Measurements from ENCODE around the gene PPID. TPM values are rescaled to one million over a fixed set of nuclear protein-coding genes. Genes with fewer than 3 reads are reported as not detected.
"Not testable (repeated sequence)": the region's sequence is repeated elsewhere in the genome, so short reads cannot be mapped to it uniquely, and the experiment has no call there.

PPID gene
- total RNA-seq, 1 experiment from 2014 or later = 56.4 TPM

DNA sequence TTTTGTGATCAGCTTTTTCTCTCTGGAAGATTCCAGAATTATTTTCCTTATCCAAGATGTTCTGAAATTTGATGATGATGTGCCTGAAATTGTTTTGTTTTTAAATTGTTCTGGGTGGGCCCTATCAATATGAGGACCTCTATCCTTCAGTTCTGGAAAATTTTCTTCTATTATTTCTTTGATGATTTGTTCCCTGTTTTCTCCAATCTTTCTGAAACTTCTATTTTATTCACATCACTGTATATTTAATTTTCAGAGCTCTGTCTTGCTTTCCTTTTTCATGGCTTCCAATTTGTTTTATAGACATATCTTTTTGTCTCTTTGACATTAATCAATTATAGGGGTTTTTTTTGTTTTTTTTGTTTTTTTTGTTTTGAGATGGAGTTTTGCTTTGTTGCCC, 33.4 kb upstream of the PPID start:
- Histone ChIP-seq H3K4me3 (no peak overlapping the region), H3K36me3 (no peaks in the 10 kb centered on the region), H3K9me3 (replicated peaks) (no peaks in the 10 kb centered on the region), H3K27me3 (replicated peaks) (no peaks in the 10 kb centered on the region), H3K4me1 (replicated peaks) (peaks cover 26% of the 10 kb centered on the region), H3K27ac (no peak overlapping the region)
- DNase-seq (ENCODE audit: low read depth in 1 of 2, low spot score in 2 of 2) = no peak

- DNase-seq (ENCODE audit: low read depth in 1 of 2, low spot score in 2 of 2); H3K9me3 ChIP-seq (replicated peaks); H3K27me3 ChIP-seq (replicated peaks); H3K4me3 ChIP-seq; H3K36me3 ChIP-seq; H3K27ac ChIP-seq: not testable (repeated sequence)
- H3K4me1 ChIP-seq (replicated peaks) = peaks cover 23% of the 10 kb centered on the region
These were observed 32.6 kb upstream of the PPID start for GRCh38 chr4:158755819-158756218.

- no peak for DNase-seq (ENCODE audit: low read depth in 1 of 2, low spot score in 2 of 2)
- no peak overlapping the region for H3K4me3 ChIP-seq
- H3K27ac ChIP-seq = no peak overlapping the region; the same call in 1 of the 2 replicates
- no peaks in the 10 kb centered on the region for H3K27me3 ChIP-seq (replicated peaks)
- H3K4me1 ChIP-seq (replicated peaks) = peaks cover 29% of the 10 kb centered on the region
- no peaks in the 10 kb centered on the region for H3K9me3 ChIP-seq (replicated peaks)
- no peaks in the 10 kb centered on the region for H3K36me3 ChIP-seq
These were observed 31.4 kb upstream of the PPID start for GRCh38 chr4:158754385-158755180.

DNA sequence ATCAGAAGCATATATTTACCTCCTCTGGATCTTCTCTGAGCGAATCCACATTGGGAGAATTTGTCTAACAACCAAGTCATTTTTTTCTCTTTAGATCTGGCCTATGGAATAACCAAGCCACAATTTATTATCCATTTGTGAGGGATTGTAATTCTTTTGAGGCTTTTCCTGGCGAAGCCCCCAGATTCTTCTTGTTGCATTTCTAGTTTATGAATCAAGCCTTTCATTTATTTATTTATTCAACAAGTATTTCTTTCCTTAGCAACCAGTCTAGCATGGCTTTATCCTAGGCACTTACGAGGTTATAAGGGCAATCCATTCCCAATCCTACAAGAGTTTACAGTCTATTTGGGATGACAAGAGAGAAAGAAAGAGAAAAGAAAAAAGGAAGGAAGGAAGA, 27.2 kb upstream of the PPID start:
- Histone ChIP-seq H3K9me3 (replicated peaks) (no peaks in the 10 kb centered on the region), H3K4me3 (no peak overlapping the region), H3K27me3 (replicated peaks) (no peaks in the 10 kb centered on the region), H3K27ac (peak overlapping the region; percentile 61), H3K4me1 (replicated peaks) (peaks cover 31% of the 10 kb centered on the region), H3K36me3 (no peaks in the 10 kb centered on the region)
- DNase-seq (ENCODE audit: low read depth in 1 of 2, low spot score in 2 of 2) = peak; percentile 55 to 80

- DNase-seq (ENCODE audit: low read depth in 1 of 2, low spot score in 2 of 2); H3K27ac ChIP-seq; H3K9me3 ChIP-seq (replicated peaks); H3K4me3 ChIP-seq; H3K36me3 ChIP-seq; H3K27me3 ChIP-seq (replicated peaks): not testable (repeated sequence)
- H3K4me1 ChIP-seq (replicated peaks) = peaks cover 20% of the 10 kb centered on the region
These were observed 23.3 kb upstream of the PPID start for GRCh38 chr4:158746537-158746936.

DNA sequence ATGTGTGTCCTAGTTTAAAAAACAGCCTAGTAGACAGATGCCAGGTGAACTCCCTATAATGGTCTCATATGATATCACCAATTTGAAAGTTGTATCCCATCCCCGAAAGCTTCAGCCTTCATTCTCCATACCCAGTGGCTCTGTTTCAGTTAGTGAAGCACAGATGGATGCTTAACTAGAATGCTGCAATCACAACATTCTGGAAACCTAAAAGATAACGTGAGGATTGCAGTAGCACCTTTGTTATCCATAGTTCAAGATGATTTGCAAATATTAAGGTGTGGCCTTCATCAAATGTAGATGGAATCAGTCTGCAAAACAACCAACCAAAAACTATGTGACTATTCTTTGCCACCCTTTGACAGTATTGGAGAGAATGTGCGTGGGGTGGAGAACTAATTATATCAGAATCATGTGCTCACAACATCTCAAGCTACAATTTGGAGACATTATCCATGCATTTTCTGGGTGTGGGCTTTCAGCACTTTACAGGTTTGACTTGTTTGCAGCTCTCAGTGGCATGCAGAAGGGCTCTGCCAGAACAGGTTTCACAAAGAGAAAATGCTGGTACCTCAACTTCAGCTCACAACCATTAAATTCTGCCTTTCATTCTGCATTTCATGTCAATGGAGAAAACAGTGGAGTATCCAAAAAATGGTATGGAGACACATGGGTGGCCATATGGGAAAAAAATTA, 18.3 kb upstream of the PPID start:
- H3K4me1 ChIP-seq (replicated peaks) = no peaks in the 10 kb centered on the region
- H3K27me3 ChIP-seq (replicated peaks) = 0 out of 2 replicates have a peak, but pooled peaks cover 3% of the 10 kb centered on the region
- no peak overlapping the region for H3K4me3 ChIP-seq
- H3K9me3 ChIP-seq (replicated peaks) = no peaks in the 10 kb centered on the region
- H3K36me3 ChIP-seq = no peaks in the 10 kb centered on the region
- H3K27ac ChIP-seq = no peak overlapping the region
- no peak for DNase-seq (ENCODE audit: low read depth in 1 of 2, low spot score in 2 of 2)

DNA sequence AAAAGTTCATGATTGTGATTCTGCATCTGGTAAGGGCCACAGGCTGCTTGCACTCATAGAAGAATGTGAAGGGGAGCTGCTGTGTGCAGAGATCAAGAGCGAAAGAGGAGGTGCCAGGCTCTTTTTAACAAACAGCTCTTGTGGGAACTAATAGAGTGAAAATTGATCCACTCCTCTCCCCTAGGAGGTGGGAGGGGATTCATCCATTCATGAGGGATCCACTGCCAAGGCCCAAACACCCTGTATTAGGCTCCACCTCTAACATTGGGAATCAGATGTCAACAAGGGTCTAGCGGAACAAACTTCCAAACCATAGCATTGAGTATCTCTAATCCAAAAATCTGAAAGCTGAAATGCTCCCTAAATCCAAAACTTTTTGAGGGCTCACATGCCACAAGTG, 16.4 kb upstream of the PPID start:
- Histone ChIP-seq H3K36me3 (no peaks in the 10 kb centered on the region), H3K27me3 (replicated peaks) (0 out of 2 replicates have a peak, but pooled peaks cover 3% of the 10 kb centered on the region)

DNA sequence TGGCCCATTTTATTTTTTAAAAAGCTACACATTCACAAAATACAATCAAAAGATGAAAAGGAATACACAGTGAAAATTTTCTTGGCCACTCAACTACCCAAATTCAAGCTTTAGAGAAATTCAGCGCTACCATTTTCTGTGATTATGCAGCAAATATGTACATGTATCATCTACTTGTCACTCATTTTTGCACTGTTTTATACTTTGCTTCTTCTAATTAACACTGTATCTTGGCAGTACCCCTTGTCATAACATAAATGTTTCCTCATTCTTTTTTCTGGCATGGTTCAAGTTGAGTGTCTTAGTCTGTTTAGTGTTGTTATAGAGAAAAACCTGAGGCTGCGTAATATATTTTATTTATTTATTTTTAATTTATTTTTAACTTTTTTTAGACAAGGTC, 15.7 kb upstream of the PPID start:
- H3K4me1 ChIP-seq (replicated peaks) = no peaks in the 10 kb centered on the region
- no peak overlapping the region for H3K27ac ChIP-seq
- no peaks in the 10 kb centered on the region for H3K9me3 ChIP-seq (replicated peaks)
- no peak overlapping the region for H3K4me3 ChIP-seq
- no peak for DNase-seq (ENCODE audit: low read depth in 1 of 2, low spot score in 2 of 2)
- H3K36me3 ChIP-seq = no peaks in the 10 kb centered on the region
- H3K27me3 ChIP-seq (replicated peaks) = 0 out of 2 replicates have a peak, but pooled peaks cover 3% of the 10 kb centered on the region

More for the DNA sequence above, 16.4 kb upstream of the PPID start:
- Histone ChIP-seq H3K4me3 (no peak overlapping the region), H3K27ac (no peak overlapping the region), H3K4me1 (replicated peaks) (no peaks in the 10 kb centered on the region), H3K9me3 (replicated peaks) (no peaks in the 10 kb centered on the region)
- no peak for DNase-seq (ENCODE audit: low read depth in 1 of 2, low spot score in 2 of 2)

DNA sequence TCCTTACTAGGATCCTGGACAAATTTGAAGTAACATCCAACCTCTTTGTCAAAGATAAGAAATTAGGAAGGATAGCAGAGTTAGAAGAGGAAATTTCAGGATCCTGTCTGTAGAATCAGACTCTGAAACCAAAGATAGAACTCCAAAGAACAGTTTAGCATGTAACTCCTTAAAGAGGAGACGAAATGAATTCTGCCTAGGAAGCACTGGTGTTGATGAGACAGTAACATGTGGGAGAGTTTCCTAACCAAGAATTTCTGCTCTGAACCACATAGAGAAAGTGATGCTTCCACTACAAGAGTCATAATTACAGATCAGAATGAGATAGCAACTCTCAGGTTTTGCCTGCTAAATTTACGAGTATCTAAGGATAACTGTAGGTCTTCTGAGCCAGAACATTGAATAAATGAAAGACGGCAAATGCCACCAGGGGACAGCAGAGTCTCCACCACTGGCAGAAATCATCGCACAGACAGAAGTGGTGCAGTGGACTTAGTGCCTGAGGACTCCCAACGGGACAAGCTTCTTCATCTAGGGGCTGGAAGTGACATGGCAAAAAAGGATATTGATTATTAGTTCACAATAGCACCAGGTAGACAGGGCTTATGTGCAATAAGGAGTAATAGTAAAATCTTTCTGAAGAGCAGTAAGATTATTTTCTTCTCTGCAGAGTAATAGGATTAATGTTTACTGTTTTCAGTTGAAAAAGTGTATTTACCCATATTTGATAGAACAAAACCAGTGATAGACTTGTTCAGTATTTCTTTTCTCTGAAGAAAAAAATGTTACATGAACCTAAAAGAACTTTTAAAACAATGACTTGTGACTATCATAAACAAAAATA, 6.7 kb upstream of the PPID start:
- no peak overlapping the region for H3K27ac ChIP-seq
- DNase-seq (ENCODE audit: low read depth in 1 of 2, low spot score in 2 of 2) = peak; percentile 56 to 62
- no peak overlapping the region for H3K4me3 ChIP-seq
- H3K4me1 ChIP-seq (replicated peaks) = no peaks in the 10 kb centered on the region
- no peaks in the 10 kb centered on the region for H3K36me3 ChIP-seq
- peaks cover 5% of the 10 kb centered on the region; the same call in 1 of the 2 replicates for H3K27me3 ChIP-seq (replicated peaks)
- no peaks in the 10 kb centered on the region for H3K9me3 ChIP-seq (replicated peaks)

DNA sequence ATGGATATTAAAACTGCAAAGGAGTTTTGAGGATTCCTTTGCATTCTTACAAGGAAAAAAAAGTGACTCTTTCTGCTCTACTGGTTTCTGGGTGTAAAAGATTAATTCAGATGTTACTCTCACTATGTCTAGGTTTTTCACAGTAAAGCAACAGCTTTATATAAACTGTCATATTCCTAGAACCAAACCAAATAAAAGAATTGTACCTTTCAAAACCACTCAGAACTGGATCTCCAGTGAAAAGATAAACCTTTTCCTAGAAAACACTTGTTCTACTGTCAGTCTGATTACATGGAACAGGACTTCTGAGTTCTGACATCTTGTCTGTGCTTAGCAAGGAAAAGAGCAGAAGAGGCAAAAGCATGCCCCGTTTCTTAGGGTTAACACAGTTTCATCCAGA, 5.0 kb upstream of the PPID start:
- H3K27ac ChIP-seq = no peak overlapping the region
- 0 out of 2 replicates have a peak, but pooled peaks cover 4% of the 10 kb centered on the region for H3K4me1 ChIP-seq (replicated peaks)
- no peak overlapping the region for H3K4me3 ChIP-seq
- H3K36me3 ChIP-seq = no peaks in the 10 kb centered on the region
- H3K27me3 ChIP-seq (replicated peaks) = peaks cover 5% of the 10 kb centered on the region; the same call in 1 of the 2 replicates
- no peak for DNase-seq (ENCODE audit: low read depth in 1 of 2, low spot score in 2 of 2)
- H3K9me3 ChIP-seq (replicated peaks) = no peaks in the 10 kb centered on the region

- H3K4me3 ChIP-seq = no peak overlapping the region
- peaks cover 3% of the 10 kb centered on the region for H3K36me3 ChIP-seq
- no peak overlapping the region for H3K27ac ChIP-seq
- peaks cover 5% of the 10 kb centered on the region; the same call in 1 of the 2 replicates for H3K27me3 ChIP-seq (replicated peaks)
- peaks cover 8% of the 10 kb centered on the region; the same call in 1 of the 2 replicates for H3K4me1 ChIP-seq (replicated peaks)
- DNase-seq (ENCODE audit: low read depth in 1 of 2, low spot score in 2 of 2) = no peak
- no peaks in the 10 kb centered on the region for H3K9me3 ChIP-seq (replicated peaks)
These were observed 3.4 kb upstream of the PPID start for GRCh38 chr4:158726633-158727032.

- no peak for DNase-seq (ENCODE audit: low read depth in 1 of 2, low spot score in 2 of 2)
- Histone ChIP-seq H3K27ac (no peak overlapping the region), H3K4me1 (replicated peaks) (peaks cover 8% of the 10 kb centered on the region; the same call in 1 of the 2 replicates), H3K27me3 (replicated peaks) (peaks cover 4% of the 10 kb centered on the region; the same call in 1 of the 2 replicates), H3K4me3 (no peak overlapping the region), H3K36me3 (peaks cover 23% of the 10 kb centered on the region), H3K9me3 (replicated peaks) (no peaks in the 10 kb centered on the region)
These were observed 1.4 kb upstream of the PPID start for GRCh38 chr4:158724637-158725036.

GRCh38 chr4:158722291-158722916, 792 bp downstream of the PPID start:
- H3K27me3 ChIP-seq (replicated peaks) = no peaks in the 10 kb centered on the region
- peak in 1 of 2 experiments; percentile 27 for DNase-seq (ENCODE audit: low read depth in 1 of 2, low spot score in 2 of 2)
- H3K4me3 ChIP-seq = peak overlapping the region; percentile 73
- H3K27ac ChIP-seq = peak overlapping the region; percentile 80
- peaks cover 45% of the 10 kb centered on the region for H3K36me3 ChIP-seq
- peaks cover 8% of the 10 kb centered on the region; the same call in 1 of the 2 replicates for H3K4me1 ChIP-seq (replicated peaks)
- no peaks in the 10 kb centered on the region for H3K9me3 ChIP-seq (replicated peaks)

Measured in SJSA1 (cell line).